C4-2B (cell line): Measurements from ENCODE around the gene PRH1.

ENCODE experiments used
- CTCF ChIP-seq: fragments of 450-650 bp; conservative IDR thresholded peaks from 2 replicates; pipeline ENCODE4 v1.5.1; 2017; ENCODE audit warnings: mild to moderate bottlenecking
- ZFX ChIP-seq: fragments of 450-650 bp; IDR thresholded peaks from 2 replicates; pipeline ENCODE4 v1.6.1; 2017

- no peak for TF ChIP-seq CTCF
- TF ChIP-seq ZFX = no peak
Measured at GRCh38 chr12:10847744-10848143, 36.3 kb downstream of the PRH1 start.
